DND-41 (cell line): ENCODE results near the gene XRCC2.

ENCODE experiments used
- ATAC-seq: fragments of 200-7000 bp; cut with Tn5 transposase; 3 replicates; pipeline ENCODE4 v1.9.1; 2021; ENCODE audit warnings: low read depth; ENCODE audit not compliant: insufficient read depth
- DNase-seq: peaks from one replicate; pipeline ENCODE4 v3.0.0-alpha.2; 2020
- H2AFZ ChIP-seq: 2 replicates; pipeline ENCODE4 v1.6.0; 2012; ENCODE audit warnings: low read depth, low read length
- H3K27ac ChIP-seq: 2 replicates; pipeline ENCODE4 v1.5.1; 2012; ENCODE audit warnings: low read length, inconsistent platforms
- H3K27me3 ChIP-seq: fragments of 200-600 bp; sonication (generic); 2 replicates; pipeline ENCODE4 v1.6.0; 2012; ENCODE audit warnings: low read length, mild to moderate bottlenecking, inconsistent platforms; ENCODE audit not compliant: insufficient read depth, poor library complexity
- H3K36me3 ChIP-seq: 2 replicates; pipeline ENCODE4 v1.5.1; 2012; ENCODE audit warnings: low read length, inconsistent platforms; ENCODE audit not compliant: insufficient read depth
- H3K4me1 ChIP-seq: 2 replicates; pipeline ENCODE4 v1.5.1; 2012; ENCODE audit warnings: mild to moderate bottlenecking, low read length; ENCODE audit not compliant: insufficient read depth
- H3K4me2 ChIP-seq: 2 replicates; pipeline ENCODE4 v1.6.0; 2012; ENCODE audit warnings: mild to moderate bottlenecking, moderate library complexity, low read length, inconsistent platforms; ENCODE audit not compliant: insufficient read depth
- H3K4me3 ChIP-seq, 2 experiments: fragments of 200-600 bp in 1 of 2; shearing (Covaris generic) in 1 of 2; 2 replicates each; pipeline ENCODE4 v1.5.1; 2012 to 2016; ENCODE audit warnings: inconsistent platforms in 2 of 2, low read length in 2 of 2, mild to moderate bottlenecking in 2 of 2, low read depth in 1 of 2, moderate library complexity in 1 of 2
- H3K79me2 ChIP-seq: 2 replicates; pipeline ENCODE4 v1.6.0; 2012; ENCODE audit warnings: low read length, inconsistent platforms; ENCODE audit not compliant: insufficient read depth
- H3K9ac ChIP-seq: 2 replicates; pipeline ENCODE4 v1.6.0; 2012; ENCODE audit warnings: low read depth, mild to moderate bottlenecking, inconsistent platforms, low read length, moderate library complexity
- H3K9me3 ChIP-seq: 2 replicates; pipeline ENCODE4 v1.5.1; 2012; ENCODE audit warnings: low read length, moderate library complexity, mild to moderate bottlenecking, inconsistent platforms; ENCODE audit not compliant: insufficient read depth, severe bottlenecking
- H4K20me1 ChIP-seq: 2 replicates; pipeline ENCODE4 v1.6.0; 2012; ENCODE audit warnings: low read length; ENCODE audit not compliant: insufficient read depth
- EZH2 ChIP-seq: IDR thresholded peaks from 3 replicates; pipeline ENCODE4 v1.6.1; 2012; ENCODE audit warnings: borderline replicate concordance, low read depth, mild to moderate bottlenecking, moderate library complexity, low read length, inconsistent platforms; ENCODE audit not compliant: severe bottlenecking
- TF ChIP-seq, protein P1 (sequence below): IDR thresholded peaks from 2 replicates; pipeline ENCODE4 v1.5.1; 2012; ENCODE audit warnings: borderline replicate concordance, low read length, moderate library complexity, mild to moderate bottlenecking; ENCODE audit not compliant: poor library complexity, severe bottlenecking; ENCODE audit errors: extremely low read depth

XRCC2 gene

DNA sequence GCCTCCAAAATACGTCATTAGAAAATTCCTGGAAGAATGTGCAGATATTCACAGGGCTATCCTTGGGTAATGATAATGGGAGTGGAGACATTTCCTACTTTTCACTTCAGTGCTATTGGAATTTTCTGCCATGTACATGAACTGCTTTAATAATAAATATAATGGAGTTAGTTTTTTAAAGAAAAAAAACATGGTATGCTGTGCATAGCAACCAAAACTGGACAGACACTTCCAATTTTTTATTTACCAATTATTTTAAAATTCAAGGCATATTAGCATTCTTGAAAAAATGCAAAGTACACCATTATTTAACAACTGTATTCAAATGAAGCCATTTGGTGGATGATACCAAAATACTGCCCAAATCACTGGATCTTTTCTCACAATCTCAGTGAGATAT is 3.3 kb downstream of the XRCC2 start:
- ATAC-seq: no peak
- Histone ChIP-seq H3K36me3 (peaks cover 53% of the 10 kb centered on the region), H3K4me1 (peaks cover 26% of the 10 kb centered on the region), H3K79me2 (peaks cover 81% of the 10 kb centered on the region), H3K27me3 (no peaks in the 10 kb centered on the region), H3K27ac (no peak overlapping the region), H3K9ac (no peak overlapping the region), H2AFZ (no peak overlapping the region), H3K4me3 (no peak overlapping the region), H4K20me1 (peaks cover 55% of the 10 kb centered on the region), H3K4me2 (peak overlapping the region; percentile 8; the same call in 1 of the 2 replicates), H3K9me3 (no peaks in the 10 kb centered on the region)
- TF ChIP-seq, protein P1, sequence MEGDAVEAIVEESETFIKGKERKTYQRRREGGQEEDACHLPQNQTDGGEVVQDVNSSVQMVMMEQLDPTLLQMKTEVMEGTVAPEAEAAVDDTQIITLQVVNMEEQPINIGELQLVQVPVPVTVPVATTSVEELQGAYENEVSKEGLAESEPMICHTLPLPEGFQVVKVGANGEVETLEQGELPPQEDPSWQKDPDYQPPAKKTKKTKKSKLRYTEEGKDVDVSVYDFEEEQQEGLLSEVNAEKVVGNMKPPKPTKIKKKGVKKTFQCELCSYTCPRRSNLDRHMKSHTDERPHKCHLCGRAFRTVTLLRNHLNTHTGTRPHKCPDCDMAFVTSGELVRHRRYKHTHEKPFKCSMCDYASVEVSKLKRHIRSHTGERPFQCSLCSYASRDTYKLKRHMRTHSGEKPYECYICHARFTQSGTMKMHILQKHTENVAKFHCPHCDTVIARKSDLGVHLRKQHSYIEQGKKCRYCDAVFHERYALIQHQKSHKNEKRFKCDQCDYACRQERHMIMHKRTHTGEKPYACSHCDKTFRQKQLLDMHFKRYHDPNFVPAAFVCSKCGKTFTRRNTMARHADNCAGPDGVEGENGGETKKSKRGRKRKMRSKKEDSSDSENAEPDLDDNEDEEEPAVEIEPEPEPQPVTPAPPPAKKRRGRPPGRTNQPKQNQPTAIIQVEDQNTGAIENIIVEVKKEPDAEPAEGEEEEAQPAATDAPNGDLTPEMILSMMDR: no peak
- no peak for TF ChIP-seq EZH2
- no peak for DNase-seq

DNA sequence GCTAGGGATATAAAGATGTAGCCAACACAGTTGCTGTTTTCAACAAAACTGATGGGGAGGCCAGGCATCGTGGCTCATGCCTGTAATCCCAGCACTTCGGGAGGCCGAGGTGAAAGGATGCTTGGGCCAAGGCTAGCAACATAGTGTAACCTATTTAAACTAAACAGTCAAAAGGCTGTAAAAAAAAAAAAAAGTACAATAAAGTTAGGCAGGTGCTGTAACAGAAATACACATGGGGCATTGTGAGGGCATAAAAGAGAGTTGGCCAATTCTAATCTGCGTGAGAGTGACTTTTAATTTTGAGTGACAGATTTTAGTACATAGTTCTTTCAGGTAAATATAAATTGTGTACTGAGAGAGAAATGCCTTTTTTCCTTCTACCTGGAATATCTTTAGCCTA is 6.2 kb downstream of the XRCC2 start:
- no peak for DNase-seq
- no peak overlapping the region for H3K9ac ChIP-seq

DNA sequence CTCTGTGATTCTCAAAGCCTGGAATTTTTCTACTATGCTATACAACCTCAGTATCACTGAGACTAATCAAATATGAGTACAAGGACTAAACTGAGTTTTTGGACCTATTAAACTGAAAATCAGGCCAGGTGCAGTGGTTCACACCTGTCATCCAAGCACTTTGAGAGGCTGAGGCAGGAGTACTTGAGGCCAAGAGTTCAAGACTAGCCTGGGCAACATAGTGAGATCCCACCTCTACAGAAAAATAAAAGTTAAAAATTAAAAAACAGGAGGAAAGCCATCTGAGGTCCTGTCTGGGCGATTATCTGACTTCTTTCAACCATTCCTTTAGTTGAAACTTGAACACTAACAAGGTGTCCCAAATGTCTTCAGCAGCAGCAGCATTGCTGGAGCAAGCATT is 7.0 kb downstream of the XRCC2 start:
- no peak for ATAC-seq
- Histone ChIP-seq H3K9ac (no peak overlapping the region), H3K4me1 (peaks cover 10% of the 10 kb centered on the region), H3K79me2 (peaks cover 100% of the 10 kb centered on the region), H3K9me3 (no peaks in the 10 kb centered on the region), H3K27ac (no peak overlapping the region), H2AFZ (no peak overlapping the region), H3K27me3 (no peaks in the 10 kb centered on the region), H3K36me3 (peaks cover 71% of the 10 kb centered on the region), H4K20me1 (peaks cover 68% of the 10 kb centered on the region), H3K4me3 (no peak overlapping the region), H3K4me2 (no peak overlapping the region)
- no peak for TF ChIP-seq EZH2
- TF ChIP-seq, protein P1: no peak
- DNase-seq: no peak

More for the DNA sequence above, 6.2 kb downstream of the XRCC2 start:
- peaks cover 16% of the 10 kb centered on the region for H3K4me1 ChIP-seq
- no peak for ATAC-seq
- H4K20me1 ChIP-seq: peaks cover 65% of the 10 kb centered on the region
- H3K4me2 ChIP-seq: no peak overlapping the region
- no peak overlapping the region for H3K4me3 ChIP-seq
- no peak overlapping the region for H2AFZ ChIP-seq
- no peaks in the 10 kb centered on the region for H3K27me3 ChIP-seq
- no peak overlapping the region for H3K27ac ChIP-seq
- peaks cover 98% of the 10 kb centered on the region for H3K79me2 ChIP-seq
- no peaks in the 10 kb centered on the region for H3K9me3 ChIP-seq
- H3K36me3 ChIP-seq: peaks cover 74% of the 10 kb centered on the region
- no peak for TF ChIP-seq EZH2
- TF ChIP-seq, protein P1: no peak

DNA sequence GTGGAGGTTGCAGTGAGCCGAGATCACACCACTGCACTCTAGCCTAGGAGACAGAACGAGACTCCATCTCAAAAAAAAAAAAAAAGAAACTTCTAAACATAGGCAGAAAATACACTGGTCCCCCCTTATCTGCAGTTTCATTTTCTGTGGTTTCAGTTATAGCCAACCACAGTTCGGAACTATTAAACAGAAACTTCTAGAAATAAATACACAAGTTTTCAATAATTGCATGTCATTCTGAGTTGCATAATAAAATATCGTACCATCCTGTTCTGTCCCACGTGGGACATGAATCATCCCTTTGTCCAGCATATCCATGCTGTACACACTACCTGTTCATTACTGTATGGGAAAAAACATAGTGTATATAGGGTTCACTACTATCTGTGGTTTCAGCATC is 8.0 kb downstream of the XRCC2 start:
- H4K20me1 ChIP-seq: peaks cover 75% of the 10 kb centered on the region
- no peak overlapping the region for H3K4me2 ChIP-seq
- H3K9me3 ChIP-seq: no peaks in the 10 kb centered on the region
- H3K27me3 ChIP-seq: no peaks in the 10 kb centered on the region
- no peak for ATAC-seq
- peaks cover 70% of the 10 kb centered on the region for H3K36me3 ChIP-seq
- H3K4me1 ChIP-seq: peaks cover 5% of the 10 kb centered on the region; the same call in 1 of the 2 replicates
- DNase-seq: no peak
- TF ChIP-seq EZH2: no peak
- no peak overlapping the region for H3K27ac ChIP-seq
- no peak overlapping the region for H3K4me3 ChIP-seq
- no peak overlapping the region for H3K9ac ChIP-seq
- no peak overlapping the region for H2AFZ ChIP-seq
- H3K79me2 ChIP-seq: peaks cover 100% of the 10 kb centered on the region
